ENCODE results near the gene AGAP5. TPM values are rescaled to one million over a fixed set of nuclear protein-coding genes. Genes with fewer than 3 reads are reported as not detected.

Gene AGAP5
- total RNA-seq, 1 donor from 2014 or later: 8.0 TPM

- H3K9me3 Mint-ChIP-seq (ENCODE audit: unreplicated experiment): no peaks in the 10 kb centered on the region
- H3K27ac Mint-ChIP-seq (ENCODE audit: unreplicated experiment): no peak overlapping the region
- TF ChIP-seq, protein P1, sequence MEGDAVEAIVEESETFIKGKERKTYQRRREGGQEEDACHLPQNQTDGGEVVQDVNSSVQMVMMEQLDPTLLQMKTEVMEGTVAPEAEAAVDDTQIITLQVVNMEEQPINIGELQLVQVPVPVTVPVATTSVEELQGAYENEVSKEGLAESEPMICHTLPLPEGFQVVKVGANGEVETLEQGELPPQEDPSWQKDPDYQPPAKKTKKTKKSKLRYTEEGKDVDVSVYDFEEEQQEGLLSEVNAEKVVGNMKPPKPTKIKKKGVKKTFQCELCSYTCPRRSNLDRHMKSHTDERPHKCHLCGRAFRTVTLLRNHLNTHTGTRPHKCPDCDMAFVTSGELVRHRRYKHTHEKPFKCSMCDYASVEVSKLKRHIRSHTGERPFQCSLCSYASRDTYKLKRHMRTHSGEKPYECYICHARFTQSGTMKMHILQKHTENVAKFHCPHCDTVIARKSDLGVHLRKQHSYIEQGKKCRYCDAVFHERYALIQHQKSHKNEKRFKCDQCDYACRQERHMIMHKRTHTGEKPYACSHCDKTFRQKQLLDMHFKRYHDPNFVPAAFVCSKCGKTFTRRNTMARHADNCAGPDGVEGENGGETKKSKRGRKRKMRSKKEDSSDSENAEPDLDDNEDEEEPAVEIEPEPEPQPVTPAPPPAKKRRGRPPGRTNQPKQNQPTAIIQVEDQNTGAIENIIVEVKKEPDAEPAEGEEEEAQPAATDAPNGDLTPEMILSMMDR (IDR thresholded peaks at IDR 0.05; ENCODE audit: unreplicated experiment): no peak
- peaks cover 14% of the 10 kb centered on the region for H3K27me3 Mint-ChIP-seq (ENCODE audit: unreplicated experiment)
- DNase-seq (ENCODE audit: low spot score): no peak
- peaks cover 4% of the 10 kb centered on the region for H3K36me3 Mint-ChIP-seq (ENCODE audit: low read depth, unreplicated experiment)
- H3K4me3 Mint-ChIP-seq (ENCODE audit: unreplicated experiment): no peak overlapping the region
- peaks cover 27% of the 10 kb centered on the region for H3K4me1 Mint-ChIP-seq (ENCODE audit: unreplicated experiment)
Measured at GRCh38 chr10:73643362-73643761, 54.5 kb downstream of the AGAP5 start.

DNA sequence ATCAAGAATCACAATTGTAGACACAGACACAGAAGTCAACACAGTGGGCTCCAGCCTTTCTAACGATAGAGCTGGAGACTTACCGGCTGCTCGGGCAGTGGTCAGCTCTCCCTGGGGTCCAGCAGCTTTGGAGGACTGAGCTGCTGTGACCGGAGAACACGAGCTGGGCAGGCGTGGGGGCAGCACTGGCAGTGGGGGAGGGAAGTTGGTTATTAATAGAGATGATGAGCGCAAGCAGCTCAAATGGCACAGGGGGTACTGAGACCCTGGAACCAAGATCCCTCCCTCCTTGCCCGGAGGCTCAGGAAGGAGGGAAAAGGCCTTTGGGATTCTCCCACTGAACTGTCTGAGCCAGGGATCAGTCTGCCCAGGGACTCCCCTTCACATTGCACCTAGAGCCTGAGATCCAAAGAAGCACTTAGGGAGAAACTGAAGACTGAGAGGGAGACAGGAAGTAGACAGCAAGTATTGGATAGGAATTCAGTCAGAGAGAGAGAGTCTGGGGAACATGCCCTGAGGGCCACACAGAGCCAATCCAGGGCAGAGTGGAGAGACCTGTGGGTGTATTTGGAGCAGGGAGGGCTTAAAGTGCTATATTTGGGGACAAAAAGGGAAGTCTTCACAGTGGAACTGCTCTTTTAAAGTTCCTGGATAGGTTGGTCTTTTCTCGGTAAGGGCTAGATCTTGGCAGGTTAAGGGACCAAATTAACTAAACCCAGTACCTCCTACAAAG is 56.4 kb downstream of the AGAP5 start, which contains the start of gene MYOZ1:
MYOZ1 (minus strand) TSS at position 147 of the 733 bp plus-strand sequence. CDS start 1,457 bp downstream, outside the sequence.
- Mint-ChIP-seq H3K4me3 (ENCODE audit: unreplicated experiment) (peak within 1 kb of the TSS; percentile 4), H3K27me3 (ENCODE audit: unreplicated experiment) (peaks cover 17% of the 10 kb centered on the region), H3K9me3 (ENCODE audit: unreplicated experiment) (no peaks in the 10 kb centered on the region), H3K36me3 (ENCODE audit: low read depth, unreplicated experiment) (peaks cover 4% of the 10 kb centered on the region), H3K27ac (ENCODE audit: unreplicated experiment) (no peak within 1 kb of the TSS), H3K4me1 (ENCODE audit: unreplicated experiment) (peaks cover 18% of the 10 kb centered on the region)
- TF ChIP-seq, protein P1 (IDR thresholded peaks at IDR 0.05; ENCODE audit: unreplicated experiment): no peak
- DNase-seq (ENCODE audit: low spot score): no peak

DNA sequence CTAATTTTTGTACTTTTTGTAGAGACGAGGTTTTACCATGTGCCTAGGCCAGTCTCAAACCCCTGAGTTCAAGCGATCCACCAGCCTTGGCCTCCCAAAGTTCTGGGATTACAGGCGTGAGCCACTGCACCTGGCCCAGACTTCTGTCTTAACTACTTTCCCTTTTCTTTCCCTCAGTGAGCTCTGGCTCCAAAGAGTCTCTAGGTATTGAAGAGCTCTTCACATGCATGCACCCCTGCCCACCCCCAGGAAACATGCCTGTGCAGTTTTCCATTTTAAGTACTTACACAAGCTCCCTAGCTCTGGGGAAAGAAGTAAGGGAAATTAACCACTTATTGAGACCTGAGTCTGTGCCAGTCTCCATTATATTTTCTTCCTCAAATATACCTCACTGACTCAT is 58.6 kb downstream of the AGAP5 start:
- DNase-seq (ENCODE audit: low spot score): no peak
- Mint-ChIP-seq H3K36me3 (ENCODE audit: low read depth, unreplicated experiment) (peaks cover 4% of the 10 kb centered on the region), H3K27ac (ENCODE audit: unreplicated experiment) (no peak overlapping the region), H3K4me3 (ENCODE audit: unreplicated experiment) (no peak overlapping the region), H3K9me3 (ENCODE audit: unreplicated experiment) (no peaks in the 10 kb centered on the region), H3K4me1 (ENCODE audit: unreplicated experiment) (peaks cover 10% of the 10 kb centered on the region), H3K27me3 (ENCODE audit: unreplicated experiment) (peaks cover 7% of the 10 kb centered on the region)
- TF ChIP-seq, protein P1 (IDR thresholded peaks at IDR 0.05; ENCODE audit: unreplicated experiment): no peak

DNA sequence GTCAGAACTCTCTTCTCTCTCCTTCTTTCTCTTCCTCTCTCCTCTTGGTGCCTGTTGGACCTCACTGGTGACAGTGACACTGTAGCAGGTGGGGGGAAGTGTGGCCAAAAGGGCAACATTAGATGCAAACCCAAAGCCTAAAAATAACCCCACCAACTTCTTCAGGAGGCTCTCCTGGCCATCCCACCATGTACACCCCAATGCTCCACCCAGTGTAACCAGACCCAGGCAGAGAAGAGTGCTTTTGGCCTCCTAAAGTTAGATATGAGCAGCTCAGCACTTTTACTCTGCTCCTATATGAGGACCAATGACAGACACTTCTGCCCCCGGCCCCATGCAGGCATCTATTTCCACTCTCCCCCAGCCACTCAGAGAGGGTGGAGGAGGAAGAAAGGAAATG is 62.1 kb downstream of the AGAP5 start:
- no peaks in the 10 kb centered on the region for H3K9me3 Mint-ChIP-seq (ENCODE audit: unreplicated experiment)
- no peak overlapping the region for H3K4me3 Mint-ChIP-seq (ENCODE audit: unreplicated experiment)

GRCh38 chr10:73634421-73634820 is 63.5 kb downstream of the AGAP5 start:
- Mint-ChIP-seq H3K4me1 (ENCODE audit: unreplicated experiment) (peaks cover 2% of the 10 kb centered on the region), H3K27me3 (ENCODE audit: unreplicated experiment) (peaks cover 6% of the 10 kb centered on the region), H3K36me3 (ENCODE audit: low read depth, unreplicated experiment) (no peaks in the 10 kb centered on the region), H3K4me3 (ENCODE audit: unreplicated experiment) (no peak overlapping the region), H3K27ac (ENCODE audit: unreplicated experiment) (no peak overlapping the region), H3K9me3 (ENCODE audit: unreplicated experiment) (no peaks in the 10 kb centered on the region)
- DNase-seq (ENCODE audit: low spot score): no peak
- TF ChIP-seq, protein P1 (IDR thresholded peaks at IDR 0.05; ENCODE audit: unreplicated experiment): no peak

More for the DNA sequence above, 62.1 kb downstream of the AGAP5 start:
- no peaks in the 10 kb centered on the region for H3K36me3 Mint-ChIP-seq (ENCODE audit: low read depth, unreplicated experiment)
- H3K27me3 Mint-ChIP-seq (ENCODE audit: unreplicated experiment): peaks cover 7% of the 10 kb centered on the region
- no peak overlapping the region for H3K27ac Mint-ChIP-seq (ENCODE audit: unreplicated experiment)
- DNase-seq (ENCODE audit: low spot score): no peak
- TF ChIP-seq, protein P1 (IDR thresholded peaks at IDR 0.05; ENCODE audit: unreplicated experiment): no peak
- H3K4me1 Mint-ChIP-seq (ENCODE audit: unreplicated experiment): peaks cover 2% of the 10 kb centered on the region
